OCI-LY3 (cell line): Measurements from ENCODE around the gene LY6G6F.

Experiments used
- H2AFZ ChIP-seq: fragments of 200-600, 300-600 bp; shearing (Covaris generic); 2 replicates; pipeline ENCODE4 v1.6.0; 2014; ENCODE audit warnings: antibody characterized with exemption, low read depth, low read length
- H3K27ac ChIP-seq: fragments of 200-600, 300-600 bp; sonication (generic); 2 replicates; pipeline ENCODE4 v1.5.1; 2014; ENCODE audit warnings: mild to moderate bottlenecking, low read length, moderate library complexity, mixed read lengths
- H3K27me3 ChIP-seq: fragments of 200-600, 300-600 bp; sonication (generic); 2 replicates; pipeline ENCODE4 v1.6.1; 2014; ENCODE audit warnings: low read depth, low read length, mixed read lengths
- H3K36me3 ChIP-seq: fragments of 200-600, 300-600 bp; sonication (generic); replicated peaks from 2 replicates; pipeline ENCODE3; 2014; ENCODE audit warnings: low read depth, low read length, mixed read lengths
- H3K4me1 ChIP-seq: fragments of 300-600, 200-600 bp; sonication (generic); 2 replicates; pipeline ENCODE4 v1.6.1; 2014; ENCODE audit warnings: low read length, mixed read lengths
- H3K4me2 ChIP-seq: fragments of 200-600, 300-600 bp; sonication (generic); 2 replicates; pipeline ENCODE4 v1.6.1; 2014; ENCODE audit warnings: low read length, mixed read lengths
- H3K4me3 ChIP-seq: fragments of 300-600, 200-600 bp; sonication (generic); 2 replicates; pipeline ENCODE4 v1.5.1; 2014; ENCODE audit warnings: antibody characterized with exemption, mild to moderate bottlenecking, low read length, moderate library complexity
- H3K79me2 ChIP-seq: fragments of 300-600, 200-600 bp; shearing (Covaris generic); 2 replicates; pipeline ENCODE4 v1.6.1; 2014; ENCODE audit warnings: mild to moderate bottlenecking, low read length, mixed read lengths
- H3K9ac ChIP-seq: fragments of 300-600, 200-600 bp; shearing (Covaris generic); 2 replicates; pipeline ENCODE4 v1.6.0; 2014; ENCODE audit warnings: mild to moderate bottlenecking, low read length, moderate library complexity
- H3K9me3 ChIP-seq: fragments of 200-600, 300-600 bp; shearing (Covaris generic); 2 replicates; pipeline ENCODE4 v1.6.1; 2014; ENCODE audit warnings: low read length, mixed read lengths; ENCODE audit not compliant: insufficient read depth
- H4K20me1 ChIP-seq: fragments of 200-600, 300-600 bp; sonication (generic); 2 replicates; pipeline ENCODE4 v1.6.1; 2016; ENCODE audit warnings: low read length, mixed read lengths; ENCODE audit not compliant: insufficient read depth
- EZH2phosphoT487 ChIP-seq: fragments of 200-600 bp; shearing (Covaris generic); IDR thresholded peaks from 2 replicates; pipeline ENCODE4 v1.6.1; 2018; ENCODE audit warnings: antibody characterized with exemption, mixed run types, low read depth
- TF ChIP-seq, protein P1 (sequence below): fragments of 200-600, 300-600 bp; sonication (generic); IDR thresholded peaks from 2 replicates; pipeline ENCODE4 v1.5.1; 2014; ENCODE audit warnings: antibody characterized with exemption, low read length, low read depth

LY6G6F gene

DNA sequence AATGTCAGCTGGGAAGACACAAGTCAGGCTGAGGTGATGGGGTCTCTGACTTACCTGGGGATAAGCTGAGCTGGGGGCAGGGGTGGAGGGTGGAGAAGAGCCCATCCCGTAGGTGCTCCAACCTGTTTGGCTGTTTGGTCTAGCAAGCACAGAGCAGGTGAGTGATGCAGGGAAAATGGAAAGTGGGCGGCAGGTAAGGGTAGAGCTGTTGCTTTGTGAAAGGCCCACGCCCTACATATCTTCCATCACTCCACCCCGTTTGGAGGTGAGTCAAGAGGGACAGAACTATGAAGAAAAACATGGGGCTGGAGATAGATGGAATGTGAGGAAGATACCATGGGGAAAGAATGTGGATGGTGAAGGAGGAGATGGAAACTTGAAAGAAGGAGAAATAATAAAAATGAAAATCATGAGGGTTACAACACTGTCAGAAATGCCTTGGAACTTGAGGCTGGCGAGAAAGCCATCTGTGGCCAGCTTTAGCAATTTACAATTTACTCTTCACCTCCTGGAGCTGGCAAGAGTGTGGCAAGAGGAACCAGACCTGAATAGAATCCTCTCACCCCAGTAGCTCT, 13.6 kb downstream of the LY6G6F start:
- Histone ChIP-seq H3K27me3 (no peaks in the 10 kb centered on the region), H3K27ac (no peak overlapping the region), H3K4me2 (no peak overlapping the region), H2AFZ (no peak overlapping the region), H4K20me1 (no peaks in the 10 kb centered on the region), H3K4me1 (no peaks in the 10 kb centered on the region), H3K9me3 (no peaks in the 10 kb centered on the region), H3K9ac (no peak overlapping the region), H3K36me3 (no peaks in the 10 kb centered on the region), H3K4me3 (no peak overlapping the region), H3K79me2 (no peaks in the 10 kb centered on the region)
- no peak for TF ChIP-seq EZH2phosphoT487
- TF ChIP-seq, protein P1, sequence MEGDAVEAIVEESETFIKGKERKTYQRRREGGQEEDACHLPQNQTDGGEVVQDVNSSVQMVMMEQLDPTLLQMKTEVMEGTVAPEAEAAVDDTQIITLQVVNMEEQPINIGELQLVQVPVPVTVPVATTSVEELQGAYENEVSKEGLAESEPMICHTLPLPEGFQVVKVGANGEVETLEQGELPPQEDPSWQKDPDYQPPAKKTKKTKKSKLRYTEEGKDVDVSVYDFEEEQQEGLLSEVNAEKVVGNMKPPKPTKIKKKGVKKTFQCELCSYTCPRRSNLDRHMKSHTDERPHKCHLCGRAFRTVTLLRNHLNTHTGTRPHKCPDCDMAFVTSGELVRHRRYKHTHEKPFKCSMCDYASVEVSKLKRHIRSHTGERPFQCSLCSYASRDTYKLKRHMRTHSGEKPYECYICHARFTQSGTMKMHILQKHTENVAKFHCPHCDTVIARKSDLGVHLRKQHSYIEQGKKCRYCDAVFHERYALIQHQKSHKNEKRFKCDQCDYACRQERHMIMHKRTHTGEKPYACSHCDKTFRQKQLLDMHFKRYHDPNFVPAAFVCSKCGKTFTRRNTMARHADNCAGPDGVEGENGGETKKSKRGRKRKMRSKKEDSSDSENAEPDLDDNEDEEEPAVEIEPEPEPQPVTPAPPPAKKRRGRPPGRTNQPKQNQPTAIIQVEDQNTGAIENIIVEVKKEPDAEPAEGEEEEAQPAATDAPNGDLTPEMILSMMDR, result no peak

DNA sequence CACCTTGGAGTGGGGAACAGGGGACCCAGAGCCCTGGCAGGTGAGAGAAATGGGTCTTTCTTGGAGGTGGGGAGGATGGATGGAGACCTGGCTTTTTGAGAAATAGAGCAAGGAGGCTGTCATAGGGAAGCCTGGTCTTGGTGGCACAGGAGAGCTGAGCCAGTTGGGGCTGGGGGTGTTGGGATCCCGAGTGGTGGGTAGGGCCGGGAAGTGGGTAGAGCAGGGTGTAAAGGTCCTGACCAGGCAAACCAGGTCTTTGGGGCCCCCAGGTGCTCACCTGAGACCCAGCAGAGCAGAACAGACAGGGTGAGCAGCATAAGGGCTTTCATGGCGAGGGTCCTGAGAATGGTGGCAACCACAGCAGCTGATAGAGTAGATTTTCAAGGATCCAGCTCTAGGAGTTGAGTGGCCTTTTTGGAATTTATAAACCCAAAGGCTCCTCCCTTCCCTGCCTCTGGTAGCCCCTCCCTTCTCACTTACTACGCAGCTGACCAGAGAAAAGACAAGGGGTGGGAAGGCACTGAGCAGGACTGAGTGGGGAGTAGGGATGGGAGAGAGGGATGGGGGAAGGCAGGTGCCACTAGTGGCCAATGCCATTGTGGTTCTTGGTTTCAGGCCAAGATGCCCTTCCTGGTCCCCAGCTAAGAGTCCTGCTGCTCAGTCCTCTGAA, 14.8 kb downstream of the LY6G6F start, which contains the start of gene LY6G6C:
Gene LY6G6C (minus strand): TSS at position 396 of the 670 bp plus-strand sequence. CDS start 67 bp downstream, at position 329.
- Histone ChIP-seq H3K9ac (no peak within 1 kb of the TSS), H3K27ac (no peak within 1 kb of the TSS), H3K79me2 (no peaks in the 10 kb centered on the region), H3K27me3 (no peaks in the 10 kb centered on the region), H3K9me3 (no peaks in the 10 kb centered on the region), H4K20me1 (no peaks in the 10 kb centered on the region), H3K4me1 (no peaks in the 10 kb centered on the region), H3K4me3 (no peak within 1 kb of the TSS), H3K36me3 (peaks cover 6% of the 10 kb centered on the region), H3K4me2 (no peak within 1 kb of the TSS), H2AFZ (no peak within 1 kb of the TSS)
- no peak for TF ChIP-seq EZH2phosphoT487
- TF ChIP-seq, protein P1, result no peak

DNA sequence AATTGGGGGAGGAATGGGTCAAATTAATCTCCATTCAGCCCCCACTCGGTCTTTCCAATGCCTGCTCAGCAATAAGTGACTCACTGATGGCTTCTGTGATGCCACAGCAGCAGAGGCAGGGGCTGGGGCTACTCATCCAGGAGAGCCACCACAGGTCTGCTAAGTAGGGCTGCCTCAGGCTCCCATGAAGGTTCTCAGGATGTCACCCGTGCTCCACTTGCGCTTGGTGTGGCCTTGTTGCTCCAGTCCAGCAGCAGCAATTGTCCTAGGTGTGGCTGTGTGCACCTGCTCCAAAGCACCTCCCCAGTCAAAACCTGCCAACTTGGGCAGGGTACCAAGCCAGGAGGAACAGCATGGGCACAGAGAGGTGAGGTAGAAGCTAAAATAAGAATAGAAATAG, 15.5 kb downstream of the LY6G6F start:
- TF ChIP-seq, protein P1, result no peak
- no peak for TF ChIP-seq EZH2phosphoT487
- H2AFZ ChIP-seq, result no peak overlapping the region
- H3K79me2 ChIP-seq, result no peaks in the 10 kb centered on the region
- H3K27me3 ChIP-seq, result no peaks in the 10 kb centered on the region
- no peak overlapping the region for H3K9ac ChIP-seq
- no peak overlapping the region for H3K4me3 ChIP-seq
- no peaks in the 10 kb centered on the region for H3K9me3 ChIP-seq
- H3K4me2 ChIP-seq, result no peak overlapping the region
- no peaks in the 10 kb centered on the region for H4K20me1 ChIP-seq
- H3K36me3 ChIP-seq, result peaks cover 13% of the 10 kb centered on the region
- H3K27ac ChIP-seq, result no peak overlapping the region
- peaks cover 2% of the 10 kb centered on the region for H3K4me1 ChIP-seq

DNA sequence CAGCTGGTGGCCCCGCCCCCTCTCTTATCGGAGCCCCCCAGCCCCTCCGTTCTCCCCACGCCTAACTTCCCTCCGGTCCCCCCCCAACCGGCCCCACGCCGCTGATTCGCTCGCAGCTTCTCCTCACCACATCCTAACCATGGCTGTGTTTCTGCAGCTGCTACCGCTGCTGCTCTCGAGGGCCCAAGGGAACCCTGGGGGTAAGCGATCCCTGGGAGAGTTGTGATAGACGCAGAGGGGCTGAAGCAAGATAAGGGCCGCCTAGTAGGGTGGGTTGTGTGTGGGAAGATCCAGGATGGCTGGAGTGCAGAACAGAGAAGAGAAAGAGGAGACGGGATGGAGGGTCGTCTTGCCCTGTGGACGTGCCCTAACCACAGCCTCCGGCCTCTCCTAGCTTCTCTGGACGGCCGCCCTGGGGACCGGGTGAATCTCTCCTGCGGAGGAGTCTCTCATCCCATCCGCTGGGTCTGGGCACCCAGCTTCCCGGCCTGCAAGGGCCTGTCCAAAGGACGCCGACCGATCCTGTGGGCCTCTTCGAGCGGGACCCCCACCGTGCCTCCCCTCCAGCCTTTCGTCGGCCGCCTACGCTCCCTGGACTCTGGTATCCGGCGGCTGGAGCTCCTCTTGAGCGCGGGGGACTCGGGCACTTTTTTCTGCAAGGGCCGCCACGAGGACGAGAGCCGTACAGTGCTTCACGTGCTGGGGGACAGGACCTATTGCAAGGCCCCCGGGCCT, 16.7 kb downstream of the LY6G6F start, which contains the start of gene MPIG6B:
Gene MPIG6B (plus strand): TSS at position 129 of the 735 bp plus-strand sequence. CDS start 11 bp downstream, at position 140.
- Histone ChIP-seq H3K9ac (no peak within 1 kb of the TSS), H3K4me2 (no peak within 1 kb of the TSS)

More for the DNA sequence above, 16.7 kb downstream of the LY6G6F start, which contains the start of gene MPIG6B:
- Histone ChIP-seq H2AFZ (no peak within 1 kb of the TSS), H3K9me3 (no peaks in the 10 kb centered on the region), H4K20me1 (0 out of 2 replicates have a peak, but pooled peaks cover 5% of the 10 kb centered on the region), H3K27ac (no peak within 1 kb of the TSS), H3K79me2 (no peaks in the 10 kb centered on the region), H3K4me3 (no peak within 1 kb of the TSS), H3K27me3 (no peaks in the 10 kb centered on the region), H3K36me3 (peaks cover 15% of the 10 kb centered on the region), H3K4me1 (peaks cover 15% of the 10 kb centered on the region)
- TF ChIP-seq EZH2phosphoT487, result no peak
- TF ChIP-seq, protein P1, result no peak
